GM12872 (cell line): ENCODE measurements around the gene TMA7.

Experiments
- CTCF ChIP-seq: IDR thresholded peaks from 3 replicates; pipeline ENCODE4 v1.5.1; 2011; ENCODE audit warnings: low read depth, mild to moderate bottlenecking, low read length, moderate library complexity; ENCODE audit not compliant: insufficient read depth

TMA7 gene

GRCh38 chr3:48411041-48411588 lies 28.9 kb upstream of the TMA7 start:
- no peak for TF ChIP-seq CTCF

- no peak for TF ChIP-seq CTCF
Measured at GRCh38 chr3:48411606-48412374, 28.3 kb upstream of the TMA7 start.

- no peak for TF ChIP-seq CTCF
Measured at GRCh38 chr3:48412375-48413001, 27.6 kb upstream of the TMA7 start.

GRCh38 chr3:48413086-48413485 lies 27.0 kb upstream of the TMA7 start:
- no peak for TF ChIP-seq CTCF

- no peak for TF ChIP-seq CTCF
Measured at GRCh38 chr3:48413611-48414010, 26.4 kb upstream of the TMA7 start.

- TF ChIP-seq CTCF, result no peak
Measured at GRCh38 chr3:48414376-48415250, 25.4 kb upstream of the TMA7 start.
